WTC11 (cell line): ENCODE measurements around the gene EXD3. TPM values are rescaled to one million over a fixed set of nuclear protein-coding genes. Genes with fewer than 3 reads are reported as not detected.

Experiments
- ATAC-seq: fragments of 200-7000 bp; cut with Tn5 transposase; 2 replicates; pipeline ENCODE4 v1.10.0; 2021; ENCODE audit warnings: mild to moderate bottlenecking, moderate library complexity
- CTCF ChIA-PET: fragments of 300-600 bp; sonication (Branson Sonifier 250); formaldehyde crosslinking; loops from one replicate; lab custom pipeline; 2021; ENCODE audit warnings: antibody characterized with exemption; lab: Charles Lee
- POLR2A ChIA-PET: fragments of 350-600 bp; sonication (Branson Sonifier 250); formaldehyde crosslinking; loops from one replicate; lab custom pipeline; 2021; ENCODE audit warnings: antibody characterized with exemption; lab: Charles Lee
- DNase-seq: peaks from one replicate; pipeline ENCODE4 v3.0.0; 2021; ENCODE audit warnings: low spot score
- H3K27ac Mint-ChIP-seq: 2 replicates; pipeline ENCODE4 v1.8.0; 2021; ENCODE audit warnings: mixed read lengths
- H3K27me3 Mint-ChIP-seq: 2 replicates; pipeline ENCODE4 v1.8.0; 2021; ENCODE audit warnings: low read depth, mild to moderate bottlenecking, moderate library complexity, mixed read lengths
- H3K36me3 Mint-ChIP-seq: 2 replicates; pipeline ENCODE4 v1.8.0; 2021; ENCODE audit warnings: mixed read lengths
- H3K4me1 Mint-ChIP-seq: 2 replicates; pipeline ENCODE4 v1.8.0; 2022; ENCODE audit warnings: mixed read lengths
- H3K4me3 Mint-ChIP-seq: 2 replicates; pipeline ENCODE4 v1.8.0; 2021; ENCODE audit warnings: mild to moderate bottlenecking, moderate library complexity, mixed read lengths
- H3K9me3 Mint-ChIP-seq: 2 replicates; pipeline ENCODE4 v1.8.0; 2021; ENCODE audit warnings: mixed read lengths
- ATF1 ChIP-seq: sonication (generic); formaldehyde crosslinking; IDR thresholded peaks from 2 replicates; pipeline ENCODE4 v1.8.1; 2023; ENCODE audit warnings: mild to moderate bottlenecking, moderate library complexity, missing genetic modification reagents
- GRHL2 ChIP-seq: fragments of 250-450 bp; sonication (Bioruptor Pico); IDR thresholded peaks from 2 replicates; pipeline ENCODE4 v1.8.0; 2022; ENCODE audit warnings: mild to moderate bottlenecking, moderate library complexity; ENCODE audit not compliant: insufficient replicate concordance, severe bottlenecking
- IRF2 ChIP-seq: sonication (generic); formaldehyde crosslinking; IDR thresholded peaks from 2 replicates; pipeline ENCODE4 v1.8.0; 2022; ENCODE audit warnings: low read depth, missing genetic modification reagents, borderline replicate concordance
- KAT7 ChIP-seq: sonication (generic); formaldehyde crosslinking; IDR thresholded peaks from 2 replicates; pipeline ENCODE4 v1.8.1; 2023; ENCODE audit warnings: missing genetic modification reagents, mild to moderate bottlenecking, borderline replicate concordance
- MAX ChIP-seq: sonication (generic); formaldehyde crosslinking; IDR thresholded peaks from 2 replicates; pipeline ENCODE4 v1.8.0; 2022; ENCODE audit warnings: mild to moderate bottlenecking, missing genetic modification reagents
- MXD4 ChIP-seq: fragments of 250-450 bp; sonication (Bioruptor Pico); IDR thresholded peaks from 2 replicates; pipeline ENCODE4 v1.8.0; 2021; ENCODE audit warnings: mild to moderate bottlenecking, moderate library complexity, borderline replicate concordance
- MYBL2 ChIP-seq: sonication (generic); formaldehyde crosslinking; IDR thresholded peaks from 2 replicates; pipeline ENCODE4 v1.8.1; 2023; ENCODE audit warnings: mild to moderate bottlenecking, moderate library complexity, missing genetic modification reagents
- PRDM15 ChIP-seq: sonication (generic); formaldehyde crosslinking; IDR thresholded peaks from 2 replicates; pipeline ENCODE4 v1.8.0; 2022; ENCODE audit warnings: missing genetic modification reagents
- RELA ChIP-seq: sonication (generic); formaldehyde crosslinking; IDR thresholded peaks from 2 replicates; pipeline ENCODE4 v1.8.1; 2022; ENCODE audit warnings: missing genetic modification reagents, mild to moderate bottlenecking, borderline replicate concordance
- STAT6 ChIP-seq: sonication (generic); formaldehyde crosslinking; conservative IDR thresholded peaks from 2 replicates; pipeline ENCODE4 v1.8.1; 2023; ENCODE audit warnings: mild to moderate bottlenecking, low read depth, missing genetic modification reagents, moderate library complexity
- ZMAT4 ChIP-seq: fragments of 250-450 bp; sonication (Bioruptor Pico); IDR thresholded peaks from 2 replicates; pipeline ENCODE4 v1.9.0; 2021; ENCODE audit warnings: mild to moderate bottlenecking
- ZNF232 ChIP-seq: sonication (generic); formaldehyde crosslinking; IDR thresholded peaks from 2 replicates; pipeline ENCODE4 v1.8.0; 2022; ENCODE audit warnings: mild to moderate bottlenecking, missing genetic modification reagents
- ZNF263 ChIP-seq: sonication (generic); formaldehyde crosslinking; IDR thresholded peaks from 2 replicates; pipeline ENCODE4 v1.8.1; 2022; ENCODE audit warnings: low read depth, mild to moderate bottlenecking, moderate library complexity, missing genetic modification reagents
- ZNF317 ChIP-seq: sonication (generic); formaldehyde crosslinking; IDR thresholded peaks from 2 replicates; pipeline ENCODE4 v1.8.1; 2023; ENCODE audit warnings: low read depth, mild to moderate bottlenecking, moderate library complexity, missing genetic modification reagents, borderline replicate concordance
- ZNF423 ChIP-seq: fragments of 250-450 bp; sonication (Bioruptor Pico); IDR thresholded peaks from 2 replicates; pipeline ENCODE4 v2.1.2; 2022; ENCODE audit warnings: mild to moderate bottlenecking, moderate library complexity
- total RNA-seq: library from RNA; stranded (reverse); gene quantifications from 3 replicates; pipeline ENCODE4 v1.2.3, GENCODE V29; 2021
- TF ChIP-seq, protein P1 (sequence below): sonication (generic); formaldehyde crosslinking; IDR thresholded peaks from 2 replicates; pipeline ENCODE4 v1.8.1; 2023; ENCODE audit warnings: mild to moderate bottlenecking, missing genetic modification reagents, borderline replicate concordance
- TF ChIP-seq, protein P2 (sequence below): sonication (generic); formaldehyde crosslinking; IDR thresholded peaks from 2 replicates; pipeline ENCODE4 v1.8.1; 2023; ENCODE audit warnings: mild to moderate bottlenecking, missing genetic modification reagents
- TF ChIP-seq, protein P3 (sequence below): sonication (generic); formaldehyde crosslinking; IDR thresholded peaks from 2 replicates; pipeline ENCODE4 v1.8.1; 2022; ENCODE audit warnings: low read depth, missing genetic modification reagents, borderline replicate concordance

EXD3 gene
- total RNA-seq, 1 experiment from 2014 or later = 21.2 TPM

DNA sequence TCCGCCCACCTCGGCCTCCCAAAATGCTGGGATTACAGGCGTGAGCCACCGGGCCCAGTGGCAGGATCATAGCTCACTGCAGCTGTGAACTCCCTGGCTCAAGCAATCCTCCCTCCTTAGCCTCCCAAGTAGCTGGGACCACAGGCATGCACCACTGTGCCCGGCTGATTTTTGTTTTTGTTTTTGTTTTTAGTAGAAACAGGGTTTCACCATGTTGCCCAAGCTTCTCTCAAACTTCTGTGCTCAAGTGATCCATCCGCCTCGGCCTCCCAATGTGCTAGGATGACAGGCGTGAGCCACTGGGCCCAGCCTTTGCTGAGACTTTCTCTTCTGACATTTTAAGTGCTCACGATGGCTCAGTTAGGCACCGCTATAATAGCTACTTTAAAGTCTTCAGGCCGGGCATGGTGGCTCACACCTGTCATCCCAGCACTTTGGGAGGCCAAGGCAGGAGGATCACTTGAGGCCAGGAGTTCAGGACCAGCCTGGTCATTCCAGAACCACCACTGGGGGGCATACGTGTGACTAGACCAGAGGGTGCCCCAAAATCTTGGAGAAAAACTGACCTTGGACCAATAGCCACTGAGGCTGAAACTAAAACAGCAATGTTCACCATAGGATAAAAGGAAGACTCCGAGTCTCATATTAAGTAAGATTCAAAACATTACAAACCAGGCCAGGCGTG lies 21.3 kb upstream of the EXD3 start (continued):
- TF ChIP-seq, protein P1, sequence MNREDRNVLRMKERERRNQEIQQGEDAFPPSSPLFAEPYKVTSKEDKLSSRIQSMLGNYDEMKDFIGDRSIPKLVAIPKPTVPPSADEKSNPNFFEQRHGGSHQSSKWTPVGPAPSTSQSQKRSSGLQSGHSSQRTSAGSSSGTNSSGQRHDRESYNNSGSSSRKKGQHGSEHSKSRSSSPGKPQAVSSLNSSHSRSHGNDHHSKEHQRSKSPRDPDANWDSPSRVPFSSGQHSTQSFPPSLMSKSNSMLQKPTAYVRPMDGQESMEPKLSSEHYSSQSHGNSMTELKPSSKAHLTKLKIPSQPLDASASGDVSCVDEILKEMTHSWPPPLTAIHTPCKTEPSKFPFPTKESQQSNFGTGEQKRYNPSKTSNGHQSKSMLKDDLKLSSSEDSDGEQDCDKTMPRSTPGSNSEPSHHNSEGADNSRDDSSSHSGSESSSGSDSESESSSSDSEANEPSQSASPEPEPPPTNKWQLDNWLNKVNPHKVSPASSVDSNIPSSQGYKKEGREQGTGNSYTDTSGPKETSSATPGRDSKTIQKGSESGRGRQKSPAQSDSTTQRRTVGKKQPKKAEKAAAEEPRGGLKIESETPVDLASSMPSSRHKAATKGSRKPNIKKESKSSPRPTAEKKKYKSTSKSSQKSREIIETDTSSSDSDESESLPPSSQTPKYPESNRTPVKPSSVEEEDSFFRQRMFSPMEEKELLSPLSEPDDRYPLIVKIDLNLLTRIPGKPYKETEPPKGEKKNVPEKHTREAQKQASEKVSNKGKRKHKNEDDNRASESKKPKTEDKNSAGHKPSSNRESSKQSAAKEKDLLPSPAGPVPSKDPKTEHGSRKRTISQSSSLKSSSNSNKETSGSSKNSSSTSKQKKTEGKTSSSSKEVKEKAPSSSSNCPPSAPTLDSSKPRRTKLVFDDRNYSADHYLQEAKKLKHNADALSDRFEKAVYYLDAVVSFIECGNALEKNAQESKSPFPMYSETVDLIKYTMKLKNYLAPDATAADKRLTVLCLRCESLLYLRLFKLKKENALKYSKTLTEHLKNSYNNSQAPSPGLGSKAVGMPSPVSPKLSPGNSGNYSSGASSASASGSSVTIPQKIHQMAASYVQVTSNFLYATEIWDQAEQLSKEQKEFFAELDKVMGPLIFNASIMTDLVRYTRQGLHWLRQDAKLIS = no peak
- TF ChIP-seq STAT6 (CRISPR knock-in tag) (no peak), ZNF263 (CRISPR knock-in tag) (no peak), ATF1 (CRISPR knock-in tag) (no peak), MAX (CRISPR knock-in tag) (no peak), GRHL2 (no peak), RELA (CRISPR knock-in tag) (no peak), PRDM15 (CRISPR knock-in tag) (no peak)

DNA sequence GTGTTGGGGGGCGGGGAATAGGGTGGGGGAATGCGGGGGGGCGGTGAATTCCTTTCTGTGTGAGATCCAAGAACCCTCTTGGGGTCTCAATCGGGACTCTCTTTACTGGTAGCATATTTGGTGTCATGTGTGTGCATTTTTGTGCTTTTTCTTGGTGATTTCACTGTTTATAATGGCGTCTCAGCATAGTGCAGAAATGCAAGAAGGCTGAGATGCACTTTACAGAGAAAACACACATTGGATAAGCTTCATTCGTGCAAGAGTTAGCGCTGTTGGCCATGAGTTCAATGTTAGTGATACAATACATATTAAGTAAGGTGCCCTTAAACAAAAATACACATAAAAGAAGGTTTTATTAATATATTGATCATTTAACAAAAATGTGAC lies 19.0 kb upstream of the EXD3 start:
- ATAC-seq = no peak
- Mint-ChIP-seq H3K36me3 (no peaks in the 10 kb centered on the region), H3K4me3 (peak overlapping the region; percentile 75), H3K27me3 (no peaks in the 10 kb centered on the region; the same call in 1 of the 2 replicates), H3K9me3 (no peaks in the 10 kb centered on the region), H3K27ac (peak overlapping the region; percentile 87), H3K4me1 (peaks cover 5% of the 10 kb centered on the region)
- ChIA-PET CTCF (interaction anchor here (0.6 to 5.8 kb wide), 13 partner anchors 17 to 215 kb away, joined by 3 to 60 read pairs (median 4); partner anchors contain the start of genes EXD3, NOXA1, NRARP and NSMF), POLR2A (interaction anchor here (1.8 kb wide), 1 partner anchor 19 kb away, joined by 5 read pairs; the partner anchor contains the start of genes EXD3 and NOXA1)
- DNase-seq = no peak
- TF ChIP-seq ZMAT4 (CRISPR knock-in tag) (no peak), MXD4 (CRISPR knock-in tag) (no peak), KAT7 (no peak), IRF2 (CRISPR knock-in tag) (no peak), STAT6 (CRISPR knock-in tag) (no peak), MYBL2 (no peak), ZNF232 (CRISPR knock-in tag) (no peak), ZNF423 (CRISPR knock-in tag) (no peak), ZNF317 (CRISPR knock-in tag) (no peak)
- TF ChIP-seq, protein P2, sequence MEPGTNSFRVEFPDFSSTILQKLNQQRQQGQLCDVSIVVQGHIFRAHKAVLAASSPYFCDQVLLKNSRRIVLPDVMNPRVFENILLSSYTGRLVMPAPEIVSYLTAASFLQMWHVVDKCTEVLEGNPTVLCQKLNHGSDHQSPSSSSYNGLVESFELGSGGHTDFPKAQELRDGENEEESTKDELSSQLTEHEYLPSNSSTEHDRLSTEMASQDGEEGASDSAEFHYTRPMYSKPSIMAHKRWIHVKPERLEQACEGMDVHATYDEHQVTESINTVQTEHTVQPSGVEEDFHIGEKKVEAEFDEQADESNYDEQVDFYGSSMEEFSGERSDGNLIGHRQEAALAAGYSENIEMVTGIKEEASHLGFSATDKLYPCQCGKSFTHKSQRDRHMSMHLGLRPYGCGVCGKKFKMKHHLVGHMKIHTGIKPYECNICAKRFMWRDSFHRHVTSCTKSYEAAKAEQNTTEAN = no peak
- TF ChIP-seq, protein P3, sequence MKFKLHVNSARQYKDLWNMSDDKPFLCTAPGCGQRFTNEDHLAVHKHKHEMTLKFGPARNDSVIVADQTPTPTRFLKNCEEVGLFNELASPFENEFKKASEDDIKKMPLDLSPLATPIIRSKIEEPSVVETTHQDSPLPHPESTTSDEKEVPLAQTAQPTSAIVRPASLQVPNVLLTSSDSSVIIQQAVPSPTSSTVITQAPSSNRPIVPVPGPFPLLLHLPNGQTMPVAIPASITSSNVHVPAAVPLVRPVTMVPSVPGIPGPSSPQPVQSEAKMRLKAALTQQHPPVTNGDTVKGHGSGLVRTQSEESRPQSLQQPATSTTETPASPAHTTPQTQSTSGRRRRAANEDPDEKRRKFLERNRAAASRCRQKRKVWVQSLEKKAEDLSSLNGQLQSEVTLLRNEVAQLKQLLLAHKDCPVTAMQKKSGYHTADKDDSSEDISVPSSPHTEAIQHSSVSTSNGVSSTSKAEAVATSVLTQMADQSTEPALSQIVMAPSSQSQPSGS (CRISPR knock-in tag) = no peak
